Measurements from ENCODE around the gene MRS2.
"Not testable (repeated sequence)": the region's sequence is repeated elsewhere in the genome, so short reads cannot be mapped to it uniquely, and the experiment has no call there.

DNA sequence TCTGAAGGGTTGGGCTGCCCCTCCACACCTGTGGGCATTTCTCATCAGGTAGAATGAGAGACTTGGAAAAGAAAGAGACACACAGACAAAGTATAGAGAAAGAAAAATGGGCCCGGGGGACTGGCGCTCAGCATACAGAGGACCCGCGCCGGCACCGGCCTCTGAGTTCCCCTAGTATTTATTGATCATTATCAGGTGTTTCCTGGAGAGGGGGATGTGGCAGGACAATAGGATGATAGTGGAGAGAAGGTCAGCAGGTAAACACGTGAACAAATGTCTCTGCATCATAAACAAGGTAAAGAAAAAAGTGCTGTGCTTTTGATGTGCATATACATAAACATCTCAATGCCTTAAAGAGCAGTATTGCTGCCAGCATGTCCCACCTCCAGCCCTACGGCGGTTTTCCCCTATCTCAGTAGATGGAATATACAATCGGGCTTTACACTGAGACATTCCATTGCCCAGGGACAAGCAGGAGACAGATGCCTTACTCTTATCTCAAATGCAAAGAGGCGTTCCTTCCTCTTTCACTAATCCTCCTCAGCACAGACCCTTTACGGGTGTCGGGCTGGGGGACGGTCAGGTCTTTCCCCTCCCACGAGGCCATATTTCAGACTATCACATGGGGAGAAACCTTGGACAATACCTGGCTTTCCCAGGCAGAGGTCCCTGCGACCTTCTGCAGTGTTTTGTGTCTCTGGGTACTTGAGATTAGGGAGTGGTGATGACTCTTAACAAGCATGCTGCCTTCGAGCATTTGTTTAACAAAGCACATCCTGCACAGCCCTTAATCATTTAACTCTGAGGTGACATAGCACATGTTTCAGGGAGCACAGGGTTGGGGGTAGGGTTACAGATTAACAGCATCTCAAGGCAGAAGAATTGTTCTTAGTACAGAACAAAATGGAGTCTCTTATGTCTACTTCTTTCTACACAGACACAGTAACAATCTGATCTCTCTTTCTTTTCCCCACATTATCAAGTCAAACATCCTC is 2.4 kb upstream of the MRS2 start:
- TF ChIP-seq CTCF (conservative IDR thresholded peaks at IDR 0.05; ENCODE audit: low read depth, low read length); EZH2 (IDR thresholded peaks at IDR 0.05; ENCODE audit: low read length, unreplicated experiment): not testable (repeated sequence)
